Tibial artery (tissue), 4 donors: Measurements from ENCODE around the gene PACSIN3.

ENCODE experiments used
- DNase-seq, 2 donors: peaks; one replicate each; pipeline ENCODE4 v3.0.0-alpha.2; 2019
- H3K27ac ChIP-seq, 2 donors: fragments of 200-600 bp; sonication (generic) in 1 of 2; 1 replicate in 1 of 2; 2 replicates in 1 of 2; pipeline ENCODE4 v1.5.1; 2018 to 2019; ENCODE audit warnings: mild to moderate bottlenecking in 1 of 2
- H3K27me3 ChIP-seq, 2 donors: fragments of 200-600 bp; sonication (generic) in 1 of 2; one replicate each; pipeline versions ENCODE4 v1.5.1 to v1.6.0; 2016 to 2019
- H3K36me3 ChIP-seq, 3 donors: fragments of 200-600 bp; sonication (generic) in 2 of 3; one replicate each; pipeline ENCODE4 v1.5.1; 2016 to 2019; ENCODE audit warnings: mild to moderate bottlenecking in 2 of 3
- H3K4me1 ChIP-seq, 4 donors: fragments of 200-600 bp; sonication (generic) in 2 of 4; 1 replicate in 3 of 4; 2 replicates in 1 of 4; pipeline ENCODE4 v1.5.1; 2016 to 2019
- H3K4me3 ChIP-seq, 2 donors: fragments of 200-600 bp; sonication (generic) in 1 of 2; 1 replicate in 1 of 2; 2 replicates in 1 of 2; pipeline ENCODE4 v1.5.1; 2018 to 2019; ENCODE audit warnings: mild to moderate bottlenecking in 2 of 2
- H3K9me3 ChIP-seq, 3 donors: fragments of 200-600 bp; sonication (generic) in 1 of 3; one replicate each; pipeline ENCODE4 v1.5.1; 2016 to 2019
- intact Hi-C: fragments of 100-400 bp; cut with DNase I; formaldehyde crosslinking; loops from one replicate; pipeline ENCODE4 v1.15.0; 2023; ENCODE audit warnings: low total_unique reads
- TF ChIP-seq, protein P1 (sequence below), 2 experiments: fragments of 200-600 bp in 1 of 2; fragments of 450-650 bp in 1 of 2; IDR thresholded peaks; one replicate each; pipeline ENCODE4 v1.5.1; 2017 to 2019; ENCODE audit warnings: antibody characterized with exemption in 2 of 2, mild to moderate bottlenecking in 1 of 2, moderate library complexity in 1 of 2

Gene PACSIN3

DNA sequence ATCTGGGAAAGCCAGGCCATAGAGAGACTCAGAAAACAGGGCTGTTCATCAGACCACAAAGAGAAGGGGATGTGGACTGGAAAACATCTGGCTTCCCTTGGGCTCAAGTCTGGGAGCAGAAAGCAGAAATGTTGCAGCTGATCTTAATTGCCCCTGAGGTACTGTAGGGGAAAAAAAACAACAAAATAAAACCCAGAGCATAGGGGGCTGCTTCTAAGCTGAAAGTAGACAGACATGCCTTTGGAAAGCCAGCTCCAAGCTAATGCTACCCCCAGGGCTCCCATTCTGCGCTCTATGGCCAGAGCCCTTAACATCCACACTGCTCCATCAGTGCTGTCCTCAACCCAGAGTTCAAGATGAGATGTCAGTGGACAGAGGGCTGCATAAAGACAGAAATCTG is 2.0 kb upstream of the PACSIN3 start:
- no peak for DNase-seq
- Histone ChIP-seq H3K4me3 (no peak overlapping the region), H3K27ac (peak overlapping the region; percentile 95 to 97), H3K27me3 (no peaks in the 10 kb centered on the region), H3K4me1 (peaks cover 0 to 49% (median 44%) of the 10 kb centered on the region in 4 donors), H3K36me3 (peaks cover 0 to 3% (median 0%) of the 10 kb centered on the region in 3 donors), H3K9me3 (no peaks in the 10 kb centered on the region)
- intact Hi-C loops, result no loop called here
- TF ChIP-seq, protein P1, sequence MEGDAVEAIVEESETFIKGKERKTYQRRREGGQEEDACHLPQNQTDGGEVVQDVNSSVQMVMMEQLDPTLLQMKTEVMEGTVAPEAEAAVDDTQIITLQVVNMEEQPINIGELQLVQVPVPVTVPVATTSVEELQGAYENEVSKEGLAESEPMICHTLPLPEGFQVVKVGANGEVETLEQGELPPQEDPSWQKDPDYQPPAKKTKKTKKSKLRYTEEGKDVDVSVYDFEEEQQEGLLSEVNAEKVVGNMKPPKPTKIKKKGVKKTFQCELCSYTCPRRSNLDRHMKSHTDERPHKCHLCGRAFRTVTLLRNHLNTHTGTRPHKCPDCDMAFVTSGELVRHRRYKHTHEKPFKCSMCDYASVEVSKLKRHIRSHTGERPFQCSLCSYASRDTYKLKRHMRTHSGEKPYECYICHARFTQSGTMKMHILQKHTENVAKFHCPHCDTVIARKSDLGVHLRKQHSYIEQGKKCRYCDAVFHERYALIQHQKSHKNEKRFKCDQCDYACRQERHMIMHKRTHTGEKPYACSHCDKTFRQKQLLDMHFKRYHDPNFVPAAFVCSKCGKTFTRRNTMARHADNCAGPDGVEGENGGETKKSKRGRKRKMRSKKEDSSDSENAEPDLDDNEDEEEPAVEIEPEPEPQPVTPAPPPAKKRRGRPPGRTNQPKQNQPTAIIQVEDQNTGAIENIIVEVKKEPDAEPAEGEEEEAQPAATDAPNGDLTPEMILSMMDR (IDR thresholded peaks at IDR 0.05), result no peak

DNA sequence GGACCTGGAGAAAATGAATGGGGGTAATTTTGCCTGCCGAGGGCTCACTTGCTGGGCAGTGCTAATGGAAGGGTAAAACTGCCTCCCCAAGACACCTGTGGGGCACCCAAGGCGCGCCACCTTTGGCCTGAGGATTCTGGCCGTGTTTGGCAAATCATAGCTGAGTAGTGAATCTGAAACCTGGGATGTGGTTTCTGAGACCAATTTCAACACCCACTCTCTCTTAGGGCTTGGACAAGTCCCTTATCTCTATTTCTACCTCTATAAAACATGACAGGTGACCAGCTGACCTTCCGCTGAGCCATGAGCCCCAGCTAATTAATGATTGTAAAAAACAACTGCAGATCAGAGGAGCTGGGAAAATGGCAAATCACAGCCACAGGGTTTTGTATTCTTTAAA is 1.5 kb upstream of the PACSIN3 start:
- Histone ChIP-seq H3K4me1 (peaks cover 0 to 54% (median 44%) of the 10 kb centered on the region in 4 donors), H3K27me3 (no peaks in the 10 kb centered on the region), H3K36me3 (peaks cover 0 to 4% (median 0%) of the 10 kb centered on the region in 3 donors), H3K9me3 (no peaks in the 10 kb centered on the region), H3K27ac (peak overlapping the region; percentile 95 to 97), H3K4me3 (peak overlapping the region; percentile 81 to 83)
- intact Hi-C loops, result loop anchor here (1.0 kb wide), 1 partner anchor 27 kb away; the partner anchor contains the start of gene DDB2
- TF ChIP-seq, protein P1 (IDR thresholded peaks at IDR 0.05), result no peak
- no peak for DNase-seq

DNA sequence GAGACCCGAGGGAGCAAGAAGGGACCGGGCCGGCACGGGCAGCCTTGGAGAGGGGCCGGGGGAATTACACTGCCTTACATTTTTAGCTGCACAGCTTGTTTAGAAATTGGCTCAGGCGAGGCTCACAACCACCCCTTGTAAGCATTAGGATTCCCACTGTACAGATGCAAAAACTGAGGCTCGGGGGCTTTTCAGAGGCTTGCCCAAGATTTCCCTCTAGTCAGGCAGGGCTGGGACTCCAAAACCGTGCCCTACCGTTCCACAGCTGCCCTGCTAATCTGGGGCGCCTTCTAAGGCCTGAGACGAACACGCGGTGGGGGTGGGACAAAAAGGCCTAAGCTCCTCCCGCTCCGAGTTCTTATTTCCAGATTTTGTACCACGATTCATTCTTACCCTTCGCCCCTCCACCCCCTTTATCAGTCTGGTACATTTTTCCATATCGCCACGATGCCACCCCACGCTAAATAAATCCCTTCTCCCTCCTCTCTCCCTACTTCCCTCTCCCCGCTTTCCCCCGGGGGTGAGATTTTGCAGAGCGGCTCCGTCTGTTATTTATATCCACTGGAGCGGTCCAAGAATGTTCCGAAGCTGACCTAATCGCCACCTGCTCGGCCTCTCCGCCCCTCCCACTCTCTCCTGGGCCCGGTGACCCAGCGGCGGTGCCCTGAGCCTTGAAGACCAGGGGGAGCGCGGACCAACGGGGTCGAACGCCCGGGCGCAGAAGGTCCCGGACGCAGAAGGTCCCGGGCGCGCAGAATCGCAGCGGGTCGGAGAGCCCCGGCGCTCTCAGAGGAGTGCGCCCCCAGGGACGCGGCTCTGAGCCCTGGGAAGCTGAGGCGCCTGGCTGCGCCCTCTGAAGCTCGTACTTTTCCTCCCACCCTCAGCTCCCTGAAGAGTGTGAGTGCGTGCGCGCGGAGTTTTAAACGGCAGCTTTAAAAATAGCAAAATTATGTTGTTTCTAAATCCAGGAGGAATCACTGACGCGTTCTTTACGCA is 764 bp upstream of the PACSIN3 start:
- Histone ChIP-seq H3K36me3 (peaks cover 0 to 10% (median 0%) of the 10 kb centered on the region in 3 donors), H3K4me1 (peaks cover 0 to 54% (median 44%) of the 10 kb centered on the region in 4 donors), H3K9me3 (no peaks in the 10 kb centered on the region), H3K4me3 (peak overlapping the region; percentile 81 to 83), H3K27me3 (no peaks in the 10 kb centered on the region), H3K27ac (peak overlapping the region; percentile 95 to 97)
- TF ChIP-seq, protein P1 (IDR thresholded peaks at IDR 0.05), result no peak
- intact Hi-C loops, result loop anchor here (1.0 kb wide), 1 partner anchor 27 kb away; the partner anchor contains the start of gene DDB2
- peak; percentile 55 to 91 for DNase-seq

DNA sequence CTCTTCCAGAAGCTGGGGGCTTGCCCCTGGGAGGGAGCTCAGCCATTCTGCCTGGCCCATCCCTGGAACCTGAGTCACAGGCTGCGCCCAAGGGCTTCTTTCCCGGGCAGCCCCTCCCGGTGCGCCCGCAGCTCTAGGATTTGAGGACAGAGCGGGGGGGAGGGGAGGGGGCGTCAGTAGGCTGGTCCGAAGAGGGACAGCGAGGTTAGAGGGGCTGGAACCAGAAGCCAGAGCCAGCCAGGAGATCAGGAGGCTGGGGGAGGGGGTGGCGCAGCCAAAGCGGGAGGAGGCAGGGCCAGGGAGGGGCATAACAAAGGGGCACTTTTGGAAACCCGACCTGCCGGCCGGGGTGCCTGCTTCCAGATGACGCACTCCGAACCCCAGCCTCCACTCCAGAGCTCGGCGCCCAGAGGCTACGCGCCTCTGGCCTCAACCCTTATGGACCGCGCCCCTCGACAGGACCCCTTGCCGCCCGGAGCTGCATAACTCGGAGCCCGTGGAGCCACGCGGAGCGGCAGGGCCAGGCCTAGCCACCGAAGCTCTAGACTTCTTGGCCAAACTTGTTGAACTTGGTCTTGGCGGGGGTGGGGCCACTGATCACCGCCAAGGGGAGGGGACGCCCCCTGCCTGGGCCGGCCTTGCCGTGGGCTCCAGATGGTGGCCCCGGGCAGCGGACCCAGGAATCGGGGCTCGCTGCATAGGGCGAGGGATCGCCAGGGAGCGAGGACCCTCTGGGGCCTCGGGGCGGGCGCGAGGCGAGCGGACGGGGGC is 744 bp downstream of the PACSIN3 start:
- TF ChIP-seq, protein P1 (IDR thresholded peaks at IDR 0.05), result no peak
- Histone ChIP-seq H3K4me3 (peak overlapping the region; percentile 81 to 83), H3K27ac (peak overlapping the region; percentile 95 to 97), H3K9me3 (no peaks in the 10 kb centered on the region), H3K36me3 (peaks cover 0 to 23% (median under 1%) of the 10 kb centered on the region in 3 donors), H3K4me1 (peaks cover 0 to 54% (median 44%) of the 10 kb centered on the region in 4 donors), H3K27me3 (no peaks in the 10 kb centered on the region)
- DNase-seq, result peak in 1 of 2 donors; percentile 90
- intact Hi-C loops, result no loop called here

DNA sequence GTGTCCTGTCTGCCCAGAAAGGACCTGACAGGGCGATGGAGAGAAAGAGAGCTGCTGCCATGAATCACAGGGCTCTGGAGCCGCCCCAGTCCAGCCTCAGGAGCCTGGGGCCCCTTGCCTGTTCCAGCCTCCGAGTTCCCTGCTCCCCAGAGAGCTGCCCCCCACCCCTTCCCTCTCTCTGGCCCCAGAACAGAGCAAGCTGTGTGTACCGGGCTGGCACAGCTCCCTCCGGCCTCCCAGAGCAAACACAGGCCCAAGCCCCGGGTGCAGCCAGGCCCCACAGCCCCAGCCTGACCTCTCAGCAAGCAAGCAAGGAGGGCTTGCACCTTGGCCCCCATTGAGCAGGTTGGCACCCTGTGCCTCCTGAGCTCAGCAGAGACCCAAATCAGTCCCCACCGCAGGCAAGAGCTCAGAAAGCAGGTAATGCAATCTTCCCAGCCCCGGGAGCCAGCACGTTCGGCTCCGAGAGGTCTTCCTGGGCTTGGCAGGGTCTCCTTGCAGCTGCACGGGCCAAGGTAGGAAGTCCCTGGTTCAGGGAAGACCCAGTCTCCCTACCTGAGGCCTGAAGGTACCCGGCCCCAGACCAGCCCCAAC is 1.4 kb downstream of the PACSIN3 start:
- H3K9me3 ChIP-seq, result no peaks in the 10 kb centered on the region
- intact Hi-C loops, result loop anchor here (5.0 kb wide), 1 partner anchor 67 kb away; no protein-coding TSS in a partner anchor
- peak overlapping the region; percentile 81 to 83 for H3K4me3 ChIP-seq
- no peaks in the 10 kb centered on the region for H3K27me3 ChIP-seq
- TF ChIP-seq, protein P1 (IDR thresholded peaks at IDR 0.05), result no peak
- DNase-seq, result peak in 1 of 2 donors; percentile 83
- peak overlapping the region; percentile 95 to 97 for H3K27ac ChIP-seq
- H3K36me3 ChIP-seq, result peaks cover 0 to 30% (median 7%) of the 10 kb centered on the region in 3 donors
- peaks cover 0 to 54% (median 44%) of the 10 kb centered on the region in 4 donors for H3K4me1 ChIP-seq
